Activated CD4-positive, alpha-beta T cell treated with anti-CD3 and anti-CD28 coated beads, Interleukin-2, Interleukin-6, amounts not matched to agents 100 ng/mL and 50 ng/mL, durations not matched to agents 16 hours and 8 hours (primary cell): ENCODE data around the gene PIGQ.
A peak's percentile ranks its signal among the peaks of the same experiment; 100 is the strongest.

Source experiments
- DNase-seq: peaks from one replicate; pipeline ENCODE4 v3.0.0-alpha.2; 2020

Gene PIGQ

DNA sequence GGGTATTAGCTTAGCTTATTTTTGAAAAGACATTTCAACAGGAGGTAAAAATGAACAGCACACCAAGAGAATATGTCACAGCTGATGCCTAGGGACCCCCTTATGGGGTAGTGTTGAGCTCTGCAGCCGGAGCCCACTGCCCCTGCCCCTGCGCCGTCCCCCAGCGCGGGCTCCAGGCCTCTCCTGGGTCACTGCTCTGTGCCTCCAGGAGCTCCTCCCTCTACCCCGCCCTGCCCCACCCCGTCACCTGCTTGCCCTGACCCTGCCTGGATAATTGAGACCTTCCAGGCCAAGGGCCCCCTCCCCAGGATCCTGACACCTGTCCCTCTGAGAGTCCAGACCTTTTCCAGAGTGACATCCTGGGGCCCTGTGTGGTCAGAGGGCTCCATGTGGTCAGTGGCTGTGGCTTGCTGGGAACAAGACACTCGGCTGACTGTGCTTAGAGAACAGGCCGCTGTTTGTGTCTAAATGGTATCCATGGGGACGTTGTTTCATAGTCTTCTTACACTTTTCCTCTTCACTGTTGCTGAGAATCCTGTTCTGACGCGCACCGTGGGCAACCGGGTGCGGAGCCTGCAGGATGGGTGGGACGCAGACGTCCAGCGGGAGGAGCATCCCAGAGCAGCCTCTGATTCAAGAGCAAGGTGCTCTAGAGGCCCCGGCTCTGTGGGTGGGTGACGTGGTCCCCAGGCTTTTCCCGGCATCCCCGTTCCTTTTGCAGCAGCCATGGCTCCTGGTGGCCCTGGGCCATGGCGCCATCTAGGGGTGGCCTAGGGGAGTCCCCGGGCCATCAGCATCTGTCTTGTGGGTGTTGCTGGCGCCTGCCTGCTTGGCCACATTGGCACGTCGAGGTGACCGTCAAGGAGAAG is 41.0 kb downstream of the PIGQ start:
- peak; percentile 53 for DNase-seq

GRCh38 chr16:615122-615521 is 45.4 kb downstream of the PIGQ start:
- DNase-seq = no peak

DNA sequence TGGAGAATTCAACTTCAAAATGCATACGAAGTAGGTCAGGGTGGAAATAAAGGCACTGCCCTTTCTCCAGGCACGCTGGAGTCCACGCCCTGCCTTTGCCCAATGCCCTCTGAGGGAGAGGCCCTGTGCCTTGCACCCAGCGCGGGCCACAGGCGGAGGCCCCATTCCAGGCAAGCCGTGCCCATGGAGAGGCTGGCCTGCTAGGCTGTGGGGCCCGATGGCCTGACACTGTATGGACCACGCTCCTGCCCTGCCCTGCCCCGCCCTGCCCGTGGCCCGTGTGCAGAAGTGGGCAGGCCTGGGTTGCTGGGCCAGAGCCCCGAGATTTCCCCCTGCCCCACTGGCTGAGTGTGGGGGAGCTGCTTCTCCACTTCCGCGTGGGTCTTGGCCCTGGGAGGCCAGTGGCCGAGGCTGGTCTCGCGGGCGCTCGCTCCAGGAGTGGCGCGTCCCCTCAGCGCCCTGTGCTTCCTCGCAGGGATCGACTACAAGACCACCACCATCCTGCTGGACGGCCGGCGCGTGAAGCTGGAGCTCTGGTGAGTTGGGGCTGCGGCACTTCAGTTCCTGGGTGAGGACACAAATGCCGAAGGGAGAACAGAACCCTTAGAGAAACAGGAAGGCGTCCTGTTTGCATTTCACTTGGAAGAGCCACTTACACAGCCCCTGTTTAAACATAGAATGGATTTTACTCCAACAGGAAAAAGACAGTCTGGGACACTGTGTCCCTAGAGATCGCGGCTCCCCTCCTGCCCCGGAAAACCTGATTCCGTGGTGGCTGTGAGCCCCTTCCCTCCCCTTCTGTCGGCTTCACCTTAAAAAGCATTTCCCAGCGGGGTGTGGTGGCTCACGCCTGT is 47.2 kb downstream of the PIGQ start:
- DNase-seq = no peak

- DNase-seq = no peak
Observed at GRCh38 chr16:617855-618254, 48.1 kb downstream of the PIGQ start.

- DNase-seq = no peak
Observed at GRCh38 chr16:619476-620100, 49.8 kb downstream of the PIGQ start.

DNA sequence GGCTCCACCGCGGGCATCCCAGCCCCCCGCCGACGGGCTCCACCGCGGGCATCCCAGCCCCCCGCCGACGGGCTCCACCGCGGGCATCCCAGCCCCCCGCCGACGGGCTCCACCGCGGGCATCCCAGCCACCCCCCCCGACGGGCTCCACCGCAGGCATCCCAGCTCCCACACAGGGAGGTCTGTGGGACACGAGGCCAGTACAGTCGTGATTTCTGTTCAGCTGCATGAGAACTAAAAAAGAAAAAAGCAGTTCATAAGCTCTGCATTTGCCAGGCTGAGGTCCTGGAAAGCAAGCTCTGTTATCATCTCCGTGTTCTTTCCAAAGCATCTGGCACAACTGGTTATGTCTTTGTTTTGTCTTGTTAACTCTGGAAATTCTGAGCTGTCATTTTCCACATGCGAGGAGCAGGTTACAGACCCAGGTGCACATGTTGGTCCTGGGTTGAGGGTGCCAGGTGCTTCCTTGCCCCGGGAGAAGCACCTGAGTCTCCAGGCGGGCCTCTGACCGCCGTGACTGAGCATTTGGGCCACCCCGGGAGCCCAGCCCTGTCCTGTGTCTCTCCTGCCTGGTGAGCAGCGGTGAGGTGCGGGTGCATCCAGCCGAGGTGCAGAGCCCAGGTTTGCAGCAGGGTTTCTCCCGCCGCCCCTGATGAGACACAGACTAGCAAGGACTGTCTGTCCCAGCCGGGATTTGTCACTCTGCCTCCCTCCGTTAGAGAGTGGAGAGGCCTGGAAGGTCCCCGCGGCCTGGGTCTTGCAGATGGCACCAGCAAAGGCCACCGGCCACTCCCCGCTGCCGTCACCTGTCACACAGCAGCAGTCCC is 51.1 kb downstream of the PIGQ start:
- no peak for DNase-seq

DNA sequence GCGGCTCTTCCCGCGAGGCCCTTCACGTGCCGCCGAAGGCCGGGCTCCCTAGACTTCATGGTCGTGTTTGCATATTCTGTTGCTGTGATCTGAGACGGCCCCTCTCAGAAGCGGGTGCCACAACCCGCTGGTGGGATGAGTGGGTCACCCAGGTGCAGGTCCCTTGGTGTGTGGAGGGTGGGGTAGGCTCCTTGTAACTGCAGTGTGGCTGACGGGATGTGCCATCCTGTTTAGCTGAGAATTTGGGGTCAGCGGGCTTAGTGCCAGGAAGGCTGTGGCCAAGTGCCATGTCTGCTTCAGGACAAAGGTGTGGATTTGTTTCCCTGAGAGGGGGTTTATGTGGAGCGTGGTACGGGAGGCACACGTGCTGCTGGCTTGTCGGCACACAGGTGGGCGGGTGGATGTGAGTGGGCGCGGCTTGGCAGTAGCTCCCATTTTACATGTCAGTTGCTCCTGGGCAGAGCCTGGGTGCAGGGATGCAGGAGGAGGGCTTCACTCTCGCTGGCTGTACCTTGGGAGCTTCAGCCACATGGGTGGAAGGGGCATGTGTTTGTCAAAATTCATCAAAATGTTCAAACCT is 51.8 kb downstream of the PIGQ start:
- no peak for DNase-seq

DNA sequence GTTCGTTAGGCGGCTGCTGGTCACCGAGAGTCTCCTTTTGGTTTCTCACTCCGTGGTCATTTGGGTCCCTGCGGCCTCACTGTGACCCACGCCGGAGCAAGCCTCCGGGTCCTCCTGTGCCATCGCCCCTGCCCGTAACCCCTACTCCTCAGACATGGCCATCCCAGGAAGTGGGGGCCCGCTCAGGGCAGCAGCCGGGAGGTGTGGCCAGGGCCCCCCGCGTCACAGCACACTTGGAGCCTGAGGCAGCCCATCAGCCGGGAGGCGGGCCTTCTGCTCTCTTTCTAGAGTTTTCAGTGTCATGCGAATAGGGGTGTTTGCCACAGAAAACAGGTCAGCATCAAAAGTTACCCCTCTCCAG is 53.1 kb downstream of the PIGQ start:
- no peak for DNase-seq

GRCh38 chr16:624526-625070 is 54.8 kb downstream of the PIGQ start:
- DNase-seq = no peak

GRCh38 chr16:625117-625976 is 55.6 kb downstream of the PIGQ start:
- no peak for DNase-seq

GRCh38 chr16:625977-626765 is 56.4 kb downstream of the PIGQ start:
- no peak for DNase-seq

DNA sequence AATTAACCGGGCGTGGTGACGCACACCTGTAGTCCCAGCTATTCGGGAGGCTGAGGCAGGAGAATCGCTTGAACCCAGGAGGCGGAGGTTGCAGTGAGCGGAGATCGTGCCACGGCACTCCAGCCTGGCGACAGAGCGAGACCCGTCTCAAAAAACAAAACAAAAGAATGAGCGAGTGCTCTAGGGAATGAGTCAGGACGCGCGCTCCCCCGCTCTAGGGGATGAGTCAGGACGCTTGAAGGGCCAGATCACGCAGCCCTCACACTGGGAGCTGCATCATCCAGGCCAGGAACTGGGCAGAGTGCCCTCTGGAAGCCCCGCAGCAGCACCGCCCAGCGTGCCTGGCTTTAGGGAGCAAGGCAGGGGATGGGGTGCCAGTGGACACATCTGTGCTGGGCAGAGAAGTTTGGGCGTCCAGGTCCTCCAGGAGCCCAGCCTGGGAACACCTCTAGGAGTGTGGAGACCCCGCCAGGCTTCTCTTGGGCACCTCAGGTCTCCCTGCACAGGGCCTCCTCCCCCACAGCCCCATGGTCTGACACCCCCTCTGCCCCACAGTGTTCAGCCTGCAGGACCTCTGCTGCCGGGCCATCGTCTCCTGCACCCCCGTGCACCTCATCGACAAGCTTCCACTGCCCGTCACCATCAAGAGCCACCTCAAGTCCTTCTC is 57.2 kb downstream of the PIGQ start:
- DNase-seq = no peak

GRCh38 chr16:627454-628239 is 57.9 kb downstream of the PIGQ start:
- no peak for DNase-seq

DNA sequence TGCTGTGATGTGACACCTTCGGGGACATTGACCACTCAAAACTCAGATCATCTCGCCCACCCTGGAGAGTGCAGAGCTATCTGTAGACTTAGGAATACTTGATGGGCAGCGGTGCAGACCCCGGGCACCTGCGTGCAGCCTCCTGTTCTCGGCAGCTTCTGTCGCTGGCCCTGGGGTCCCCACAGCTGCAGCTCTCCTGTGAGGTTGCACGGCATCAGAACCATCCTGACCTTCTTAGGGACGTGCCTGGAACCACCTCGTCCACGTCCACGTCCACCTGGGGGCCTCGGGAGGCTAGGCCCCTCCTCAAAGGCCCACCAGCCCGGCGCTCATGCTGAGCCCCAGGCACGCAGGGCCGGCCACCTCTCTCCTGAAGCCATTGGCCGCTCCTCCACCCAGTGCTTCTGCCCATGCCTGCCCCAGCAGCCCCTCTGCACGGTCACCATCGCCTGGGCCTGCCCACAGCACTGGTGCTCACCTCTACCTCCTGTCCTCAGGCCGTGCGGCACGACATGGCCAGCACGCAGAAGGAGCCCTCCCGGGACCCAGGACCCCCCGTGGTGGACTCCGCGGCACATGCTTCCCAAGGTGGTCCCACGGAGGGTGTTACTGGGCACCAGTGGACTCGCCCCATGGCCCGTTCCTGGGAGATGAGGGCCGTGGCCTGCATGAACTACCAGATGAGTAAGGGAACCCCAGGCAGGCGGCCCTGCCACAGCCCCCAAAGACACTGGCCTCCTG is 58.7 kb downstream of the PIGQ start:
- no peak for DNase-seq

DNA sequence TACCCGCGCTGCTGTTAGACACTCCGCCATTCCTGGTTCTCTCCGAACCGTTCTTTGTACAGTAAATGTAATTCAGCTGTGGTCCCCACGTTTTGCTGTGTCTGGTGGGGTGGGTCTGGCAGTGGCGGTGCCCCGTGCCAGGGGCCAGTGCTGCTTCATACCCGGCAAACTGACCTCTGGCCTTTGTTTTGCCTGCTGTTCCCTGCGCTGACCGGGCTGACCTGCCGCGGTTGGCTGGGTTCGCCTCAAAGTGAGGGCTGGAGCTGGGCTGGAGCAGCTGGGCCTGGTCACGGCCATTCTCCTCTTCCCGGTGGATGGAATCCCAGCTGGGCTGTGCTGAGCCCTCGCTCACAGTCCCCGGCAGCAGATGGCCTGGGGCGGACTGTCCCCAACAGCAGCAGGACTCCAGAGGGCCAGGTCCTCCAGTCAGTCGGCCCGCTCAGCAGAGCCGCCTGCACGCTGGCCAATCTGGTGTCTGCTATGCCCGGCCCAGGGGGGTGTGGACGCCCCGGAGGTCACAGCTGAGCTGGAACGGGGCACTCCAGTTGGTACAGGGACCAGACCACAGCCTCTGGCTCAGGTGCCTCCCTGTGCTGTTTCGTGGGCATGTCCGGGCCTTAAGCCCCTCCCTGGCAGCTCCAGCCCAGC is 59.5 kb downstream of the PIGQ start:
- no peak for DNase-seq

GRCh38 chr16:629833-630248 is 60.1 kb downstream of the PIGQ start:
- no peak for DNase-seq

GRCh38 chr16:630249-630814 is 60.6 kb downstream of the PIGQ start:
- DNase-seq = no peak
